EH (cell line): ENCODE measurements around the gene ITPA.

ENCODE experiments used
- DNase-seq: peaks from one replicate; pipeline ENCODE4 v3.0.0-alpha.2; 2015; ENCODE audit warnings: low read depth

Gene ITPA

DNA sequence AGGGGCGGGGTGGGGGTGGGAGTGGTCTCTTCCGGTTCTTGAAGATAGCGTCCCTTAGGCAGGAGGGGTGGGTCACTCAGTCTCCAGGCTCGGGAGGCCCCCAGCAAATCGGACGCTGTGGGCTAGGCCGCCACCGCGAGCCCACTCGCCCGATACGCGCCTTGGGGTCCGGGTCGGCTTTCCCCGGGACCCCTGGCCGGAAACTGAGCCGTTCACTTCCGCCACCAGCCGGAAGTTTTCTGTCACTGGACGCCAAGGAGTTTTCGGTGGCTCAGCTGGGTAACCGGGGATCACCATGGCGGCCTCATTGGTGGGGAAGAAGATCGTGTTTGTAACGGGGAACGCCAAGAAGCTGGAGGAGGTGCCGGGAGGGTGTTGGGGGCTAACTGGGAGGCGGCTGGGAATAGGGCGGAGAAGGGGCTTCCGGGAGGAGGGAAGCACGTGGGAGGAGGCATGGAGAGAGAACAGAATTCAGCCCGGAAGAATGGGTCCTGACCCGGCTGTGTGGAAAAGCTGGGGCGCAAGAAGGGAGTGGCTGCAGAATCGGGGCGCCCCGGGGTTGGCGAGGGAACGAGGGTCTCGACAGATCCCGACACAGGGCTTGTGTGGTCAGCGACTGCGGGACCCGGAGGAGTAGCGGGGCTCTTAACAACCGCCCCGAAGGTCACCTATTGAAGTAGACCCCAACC, at the start of gene ITPA:
Gene ITPA (plus strand): TSS at position 242 of the 689 bp plus-strand sequence. CDS start 54 bp downstream, at position 296.
- peak; percentile 62 for DNase-seq

- no peak for DNase-seq
Observed at GRCh38 chr20:3160418-3160817, 48.9 kb upstream of the ITPA start.

- no peak for DNase-seq
Observed at GRCh38 chr20:3161316-3162079, 47.8 kb upstream of the ITPA start.

DNA sequence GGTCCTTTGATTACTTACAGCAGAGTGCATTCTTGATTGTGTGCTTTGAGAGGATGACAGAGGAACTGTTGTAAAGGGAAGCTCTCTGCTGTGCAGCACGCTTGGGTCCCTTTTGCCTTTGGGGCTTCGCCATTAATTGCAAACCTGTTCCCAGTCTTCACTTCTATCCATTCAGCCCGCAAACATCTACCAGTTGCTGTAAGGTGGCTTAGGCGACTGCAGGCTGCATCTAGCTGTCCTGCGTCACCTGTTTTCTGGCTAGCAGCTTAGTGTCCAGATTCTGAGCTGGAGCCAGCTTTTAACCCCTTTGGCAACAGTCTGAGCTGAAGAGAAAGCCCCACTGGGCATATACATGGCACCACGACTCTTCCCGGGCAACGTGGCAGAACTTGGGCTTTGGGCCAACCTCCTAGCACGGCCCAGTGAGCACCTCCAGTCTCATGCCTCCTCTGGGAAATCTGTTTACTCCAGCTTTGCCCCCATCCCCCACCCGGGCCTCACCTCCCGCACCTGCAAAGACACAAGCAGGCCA, 47.2 kb upstream of the ITPA start:
- DNase-seq, result no peak

DNA sequence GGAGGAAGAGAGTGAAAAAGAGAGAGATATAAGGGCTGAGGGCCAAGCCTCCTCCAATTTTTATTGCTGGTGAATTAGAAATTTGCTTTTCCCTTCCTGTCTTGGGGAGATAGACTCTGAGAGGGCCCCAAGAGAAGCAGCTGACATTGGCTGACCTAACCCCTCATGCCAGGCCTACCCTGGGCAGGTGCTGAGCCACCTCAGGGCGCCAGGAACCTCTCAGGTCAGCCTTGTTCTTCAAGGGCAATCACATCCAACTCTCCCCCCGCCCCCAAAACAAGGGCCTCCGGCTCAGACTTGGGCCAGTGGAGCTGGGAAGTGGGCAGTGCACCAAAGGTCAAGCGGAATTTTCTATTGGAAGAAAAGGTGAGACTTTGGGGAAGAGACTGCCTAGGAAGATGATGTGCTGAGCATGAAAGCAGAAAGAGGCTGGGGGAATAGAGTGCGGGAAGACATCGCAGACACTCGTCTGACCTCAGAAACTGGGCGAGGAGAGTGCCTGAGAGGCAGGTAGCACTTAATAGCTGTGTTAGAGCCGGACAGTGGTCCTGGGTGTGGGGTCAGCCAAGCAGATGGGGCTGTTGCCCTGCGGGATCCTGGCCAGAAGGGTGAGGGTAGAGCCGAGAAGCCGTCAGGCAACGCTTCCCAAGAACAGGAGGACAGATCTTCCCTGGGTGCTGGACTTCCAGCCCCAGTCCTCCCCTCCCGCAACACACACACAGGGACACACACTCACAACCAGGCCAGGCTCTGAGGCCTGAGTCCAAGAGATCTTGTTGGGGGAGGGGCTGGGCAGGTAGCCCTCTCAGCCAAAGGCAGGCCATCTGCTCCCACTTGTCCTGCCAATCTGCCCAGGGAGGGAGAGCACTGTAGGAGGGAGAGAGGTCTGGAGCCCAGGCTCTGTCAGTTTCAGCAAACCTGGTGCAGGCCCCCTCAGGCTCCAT, 45.9 kb upstream of the ITPA start:
- DNase-seq, result no peak

GRCh38 chr20:3164043-3164762, 45.1 kb upstream of the ITPA start:
- DNase-seq, result no peak

DNA sequence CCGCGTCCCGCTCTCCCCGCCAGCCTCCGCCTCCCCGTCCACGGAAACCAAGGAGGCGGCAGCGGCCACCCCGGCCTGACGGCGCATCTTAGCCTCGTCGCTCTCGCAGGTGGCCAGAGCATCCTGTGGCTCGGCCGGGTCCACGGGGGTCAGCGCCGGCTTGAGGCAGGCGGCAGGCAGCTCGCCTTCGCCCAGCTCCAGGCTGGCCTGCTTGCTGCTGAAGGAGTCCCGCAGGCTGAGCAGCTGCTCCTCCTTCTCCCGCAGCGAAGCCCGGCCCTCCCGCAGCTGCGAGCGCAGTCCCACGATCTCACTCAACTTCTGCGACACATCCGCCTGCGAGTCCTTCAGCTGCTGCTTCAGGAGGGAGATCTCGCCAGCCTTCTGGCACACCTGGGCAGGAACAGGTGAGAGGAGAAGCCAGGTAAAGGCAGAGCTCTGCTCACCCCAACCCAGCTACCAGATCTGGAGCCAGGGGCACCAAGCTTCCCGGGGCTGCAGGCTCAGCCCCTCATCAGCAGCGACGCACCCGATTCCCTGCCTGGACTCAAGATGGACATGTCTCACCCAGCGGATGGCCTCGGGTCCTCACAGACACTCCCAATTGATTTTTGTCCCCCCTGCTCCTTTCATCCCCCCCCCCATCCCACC, 44.4 kb upstream of the ITPA start:
- DNase-seq, result no peak

DNA sequence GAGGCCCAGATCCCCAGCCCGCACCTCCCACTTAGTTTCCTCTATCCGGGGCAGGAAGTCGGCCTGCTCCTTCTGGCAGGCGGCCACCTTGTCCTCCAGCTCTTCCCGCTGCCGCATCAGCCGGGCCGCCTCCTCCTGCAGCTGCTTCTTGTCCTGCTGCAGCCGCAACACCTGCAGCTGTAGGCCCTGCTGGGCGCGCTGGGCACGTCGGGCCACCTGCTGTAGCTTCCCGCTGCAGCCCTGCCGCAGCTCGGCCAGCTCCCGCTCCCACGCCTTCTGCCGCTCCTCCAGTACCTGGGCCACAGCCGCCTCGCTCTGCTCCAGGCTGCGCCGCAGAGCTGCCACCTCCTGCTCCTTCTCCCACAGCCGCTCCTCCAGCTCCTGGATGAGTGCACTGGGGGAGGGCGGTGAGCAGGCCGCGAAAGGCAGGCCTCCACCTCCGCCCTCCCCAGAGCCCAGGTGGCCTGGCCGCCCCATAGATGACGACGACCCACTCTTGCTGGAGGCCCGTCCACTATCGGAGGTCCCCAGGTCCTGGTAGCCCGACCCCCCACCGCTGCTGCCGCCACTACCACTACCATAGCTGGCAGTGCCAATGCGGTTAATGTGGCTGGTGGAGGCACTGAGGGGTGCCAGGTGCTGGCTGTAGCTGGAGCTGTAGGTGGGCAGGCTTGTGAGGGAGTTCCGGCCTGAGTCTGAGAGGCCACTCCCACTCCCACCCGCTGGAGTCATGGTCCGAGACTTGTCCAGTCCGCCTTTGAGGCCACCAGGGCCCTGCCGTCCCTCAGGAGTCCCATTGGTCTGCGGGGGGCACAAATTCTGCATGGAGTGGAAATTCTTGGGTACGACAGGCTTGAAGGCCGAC, 43.6 kb upstream of the ITPA start:
- peak; percentile 7 for DNase-seq

GRCh38 chr20:3166338-3166912, 42.9 kb upstream of the ITPA start:
- no peak for DNase-seq

- DNase-seq, result no peak
Observed at GRCh38 chr20:3166913-3167342, 42.4 kb upstream of the ITPA start.

GRCh38 chr20:3167738-3168078, 41.6 kb upstream of the ITPA start:
- no peak for DNase-seq

- DNase-seq, result no peak
Observed at GRCh38 chr20:3168079-3168828, 41.0 kb upstream of the ITPA start.

DNA sequence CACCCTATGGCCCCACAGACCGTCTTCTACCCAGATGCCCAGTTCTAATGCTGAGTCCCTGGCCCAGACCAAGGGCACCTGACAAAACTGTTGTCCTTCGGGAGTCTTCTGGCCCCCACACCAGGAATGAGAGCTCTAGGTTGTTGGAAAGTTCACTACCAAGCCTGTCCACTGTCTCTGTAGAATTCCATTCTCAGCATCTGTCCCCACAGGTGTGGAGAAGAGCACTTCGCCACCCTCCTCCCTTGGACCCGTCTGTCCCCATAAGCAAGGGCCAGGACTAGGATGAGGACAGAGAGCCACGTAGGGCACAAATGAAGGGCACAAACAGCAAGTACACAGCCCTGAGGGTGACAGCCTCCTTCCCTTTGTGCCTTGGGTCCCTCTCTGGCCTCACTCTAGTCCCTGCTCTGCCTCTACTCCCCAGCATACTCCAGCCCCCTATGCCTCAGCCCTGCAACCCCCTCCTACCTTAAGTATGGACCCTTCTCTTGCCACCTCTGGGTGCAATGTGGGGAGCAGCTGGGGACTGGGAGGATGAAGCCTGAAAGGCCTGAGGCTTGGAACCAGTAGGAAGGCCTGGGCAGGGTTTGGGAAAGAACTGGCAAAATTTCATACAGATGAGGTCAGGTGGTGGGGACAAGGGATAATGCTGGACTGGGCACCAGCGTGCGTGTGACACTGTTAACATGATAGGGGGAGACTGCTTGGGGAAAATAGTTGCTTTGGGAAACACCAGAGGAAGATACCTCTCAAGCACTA, 40.3 kb upstream of the ITPA start:
- DNase-seq, result no peak

GRCh38 chr20:3171391-3172125, 37.7 kb upstream of the ITPA start:
- no peak for DNase-seq

GRCh38 chr20:3172126-3172932, 37.0 kb upstream of the ITPA start:
- no peak for DNase-seq

GRCh38 chr20:3172933-3173609, 36.2 kb upstream of the ITPA start, which contains the start of gene LZTS3:
Gene LZTS3 (minus strand): TSS chr20:3173549. CDS start chr20:3167163, 6,386 bp downstream.
- peak; percentile 68 for DNase-seq
